NCI-H2227 (cell line): ENCODE measurements around the gene AATF.

Experiments
- DNase-seq: peaks from one replicate; lab custom pipeline; 2025; ENCODE audit not compliant: unreplicated experiment; lab: John Stamatoyannopoulos, UW

AATF gene

DNA sequence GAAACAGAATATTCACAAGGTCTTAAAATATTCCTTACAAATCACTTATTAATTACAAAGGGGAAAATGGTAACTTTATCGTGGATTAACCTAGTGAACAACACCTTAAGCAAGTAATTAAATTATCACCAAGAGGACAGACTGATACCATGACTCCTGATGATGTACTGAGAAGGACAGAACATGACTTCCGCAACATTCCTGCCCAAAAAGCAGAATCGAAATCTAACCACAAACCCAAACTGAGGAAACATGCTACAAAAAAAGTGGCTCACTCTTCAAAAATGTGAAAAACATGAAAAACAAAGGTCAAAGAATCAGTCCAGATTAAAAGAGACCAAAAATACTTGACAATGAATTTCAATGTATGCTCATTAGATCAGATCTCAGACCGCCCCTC is 151.5 kb downstream of the AATF start:
- DNase-seq = no peak

DNA sequence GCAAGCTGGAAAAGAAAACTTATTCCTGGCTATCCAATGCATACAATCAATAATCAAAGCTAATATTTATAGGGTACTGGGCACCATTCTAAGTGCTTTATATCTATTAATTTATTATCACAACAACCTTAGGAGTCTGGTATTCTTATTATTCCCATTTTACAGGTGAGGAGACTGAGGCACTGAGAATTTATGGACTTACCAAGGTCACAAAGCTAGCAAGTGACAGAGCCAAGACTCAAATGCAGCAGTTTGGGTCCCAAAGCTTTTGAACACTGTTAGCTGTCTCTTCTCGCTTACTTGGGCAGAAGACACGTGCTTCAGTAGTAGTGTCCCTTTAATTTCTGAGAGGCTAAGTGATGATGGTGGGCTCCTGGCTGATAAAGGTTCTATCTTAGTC is 152.6 kb downstream of the AATF start:
- no peak for DNase-seq

DNA sequence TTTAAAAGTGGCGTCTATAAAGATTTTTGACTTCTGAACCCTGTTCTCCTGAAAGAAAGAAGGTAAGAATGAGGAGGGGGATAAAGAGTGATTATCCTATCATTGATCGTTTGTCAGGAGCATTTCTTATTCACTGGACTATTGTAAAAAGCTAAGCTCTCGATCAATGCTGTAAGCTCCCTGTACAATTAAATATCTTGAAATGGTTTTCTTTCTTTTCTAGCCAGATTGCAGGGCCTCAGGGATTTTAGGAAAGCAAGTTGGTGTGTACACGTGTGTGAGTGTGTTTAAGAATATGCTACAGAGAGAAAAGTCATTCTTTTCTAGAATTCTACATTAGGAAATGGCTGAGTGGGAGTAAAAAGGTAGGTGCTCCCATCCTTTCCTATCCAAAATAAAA is 154.5 kb downstream of the AATF start:
- no peak for DNase-seq

- no peak for DNase-seq
These were observed 157.3 kb downstream of the AATF start for GRCh38 chr17:37106049-37106448.
